PC-9 (cell line): ENCODE measurements around the gene PHF21B.

Source experiments
- EZH2 ChIP-seq: fragments of 200-600 bp; sonication (generic); IDR thresholded peaks from 2 replicates; pipeline ENCODE4 v1.8.0; 2017; ENCODE audit warnings: antibody characterized with exemption, low read depth
- TF ChIP-seq, protein P1 (sequence below): fragments of 200-600 bp; sonication (generic); conservative IDR thresholded peaks from 2 replicates; pipeline ENCODE4 v1.6.1; 2017; ENCODE audit warnings: mixed run types, antibody characterized with exemption, mild to moderate bottlenecking, moderate library complexity

DNA sequence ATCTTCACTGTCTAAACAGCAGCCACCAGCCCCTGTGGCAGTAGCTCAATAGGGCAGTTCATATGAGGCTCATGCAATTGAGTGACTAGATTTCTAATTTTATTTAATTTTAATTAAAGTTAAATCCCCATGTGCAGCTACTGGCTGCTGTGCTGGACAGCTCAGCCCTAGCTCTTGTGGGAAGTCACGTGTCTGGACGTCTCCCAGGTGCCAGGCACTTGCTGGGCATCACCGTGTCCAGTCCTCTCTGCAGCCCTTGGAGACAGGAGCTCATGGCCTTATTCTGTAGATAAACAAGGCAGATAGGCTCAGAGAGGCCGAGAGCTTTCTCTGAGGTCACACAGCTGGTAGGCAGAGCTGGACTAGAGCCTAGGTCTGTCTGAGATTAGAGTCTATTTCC is 162.4 kb downstream of the PHF21B start:
- TF ChIP-seq, protein P1, sequence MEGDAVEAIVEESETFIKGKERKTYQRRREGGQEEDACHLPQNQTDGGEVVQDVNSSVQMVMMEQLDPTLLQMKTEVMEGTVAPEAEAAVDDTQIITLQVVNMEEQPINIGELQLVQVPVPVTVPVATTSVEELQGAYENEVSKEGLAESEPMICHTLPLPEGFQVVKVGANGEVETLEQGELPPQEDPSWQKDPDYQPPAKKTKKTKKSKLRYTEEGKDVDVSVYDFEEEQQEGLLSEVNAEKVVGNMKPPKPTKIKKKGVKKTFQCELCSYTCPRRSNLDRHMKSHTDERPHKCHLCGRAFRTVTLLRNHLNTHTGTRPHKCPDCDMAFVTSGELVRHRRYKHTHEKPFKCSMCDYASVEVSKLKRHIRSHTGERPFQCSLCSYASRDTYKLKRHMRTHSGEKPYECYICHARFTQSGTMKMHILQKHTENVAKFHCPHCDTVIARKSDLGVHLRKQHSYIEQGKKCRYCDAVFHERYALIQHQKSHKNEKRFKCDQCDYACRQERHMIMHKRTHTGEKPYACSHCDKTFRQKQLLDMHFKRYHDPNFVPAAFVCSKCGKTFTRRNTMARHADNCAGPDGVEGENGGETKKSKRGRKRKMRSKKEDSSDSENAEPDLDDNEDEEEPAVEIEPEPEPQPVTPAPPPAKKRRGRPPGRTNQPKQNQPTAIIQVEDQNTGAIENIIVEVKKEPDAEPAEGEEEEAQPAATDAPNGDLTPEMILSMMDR, result no peak
- TF ChIP-seq EZH2, result no peak
